HL-60/S4 treated with retinoic acid at 250 ng/mL for 4 days and 3 days (cell line): ENCODE data around the gene TRAF6.

Experiments used
- in situ Hi-C: fragments of 300-500 bp; cut with MboI; formaldehyde crosslinking; loops from 2 replicates; pipeline ENCODE4 v1.7.0; 2022; ENCODE audit warnings: low sequenced_read_pairs

TRAF6 gene

DNA sequence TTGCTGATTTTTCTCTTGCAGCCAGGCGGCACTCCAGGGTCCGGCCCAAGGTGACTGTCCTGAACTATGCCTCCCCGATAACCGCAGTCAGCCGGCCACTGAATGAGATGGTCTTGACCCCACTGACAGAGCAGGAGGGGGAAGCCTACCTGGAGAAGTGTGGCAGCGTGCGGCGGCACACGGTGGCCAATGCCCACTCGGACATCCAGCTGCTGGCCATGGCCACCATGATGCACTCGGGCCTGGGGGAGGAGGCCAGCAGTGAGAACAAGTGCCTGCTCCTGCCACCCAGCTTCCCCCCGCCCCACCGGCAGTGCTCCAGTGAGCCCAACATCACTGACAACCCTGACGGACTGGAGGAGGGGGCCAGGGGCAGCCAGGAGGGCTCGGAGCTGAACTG is 47.8 kb downstream of the TRAF6 start:
- in situ Hi-C loops = no loop called here

GRCh38 chr11:36460220-36460619 is 49.9 kb downstream of the TRAF6 start:
- in situ Hi-C loops = no loop called here

DNA sequence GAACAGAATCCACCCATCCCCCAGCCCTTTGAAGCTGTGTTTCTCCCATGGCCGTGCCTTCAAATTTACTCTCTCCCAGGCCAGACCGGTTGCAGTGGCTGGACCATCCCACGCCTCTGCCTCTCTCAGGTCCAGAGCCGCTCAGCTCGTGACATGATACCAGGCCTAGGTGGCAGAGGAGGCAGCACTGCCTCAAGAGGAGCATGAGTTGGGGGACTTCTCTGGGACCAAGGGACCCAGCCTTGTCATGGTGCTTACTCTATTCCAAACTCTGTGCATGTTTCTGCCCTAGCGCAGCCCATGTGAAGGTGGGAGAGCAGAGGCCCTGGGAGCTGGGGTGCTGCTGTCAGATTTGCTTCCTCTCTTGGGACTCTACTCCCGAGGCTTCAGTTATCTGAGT is 51.0 kb downstream of the TRAF6 start:
- in situ Hi-C loops = no loop called here

DNA sequence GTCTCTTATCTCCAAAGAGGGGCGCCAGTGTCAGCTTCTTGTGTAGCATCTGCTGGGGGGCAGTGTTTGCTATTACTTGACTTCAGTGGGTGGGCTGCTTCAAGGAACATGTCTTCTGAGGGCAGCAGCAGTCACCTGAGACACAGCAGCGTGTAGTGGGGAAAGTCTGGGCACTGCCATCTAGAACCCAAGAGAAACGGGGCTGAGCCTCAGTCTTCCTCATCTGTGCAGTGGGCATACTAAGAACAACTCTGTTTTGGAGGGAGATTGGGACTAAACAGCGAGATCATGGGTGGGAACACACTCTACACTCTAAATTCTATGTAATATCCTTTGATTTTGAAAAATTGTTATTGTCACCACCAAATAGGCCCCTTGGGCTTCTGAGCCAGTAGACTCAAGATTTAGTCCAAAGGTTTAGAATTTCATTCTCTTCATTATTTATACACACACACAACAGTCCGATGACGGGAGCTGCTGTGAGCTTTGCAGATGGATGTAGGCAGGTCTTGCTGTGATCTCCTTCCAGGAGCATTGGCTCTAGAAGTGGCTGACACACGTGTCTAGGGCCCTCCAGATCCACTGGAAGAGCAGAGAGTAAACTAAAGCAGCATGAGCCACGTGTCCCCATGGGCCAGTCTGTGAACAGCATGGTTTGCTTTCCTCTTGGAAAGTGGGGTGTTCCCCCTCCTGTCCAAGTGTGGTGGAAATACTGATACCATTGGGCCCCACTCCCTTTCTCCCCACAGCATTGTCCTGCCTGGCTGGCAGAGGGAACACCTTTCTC is 51.8 kb downstream of the TRAF6 start:
- in situ Hi-C loops = no loop called here

- in situ Hi-C loops = no loop called here
Observed at GRCh38 chr11:36456156-36456555, 53.9 kb downstream of the TRAF6 start.

DNA sequence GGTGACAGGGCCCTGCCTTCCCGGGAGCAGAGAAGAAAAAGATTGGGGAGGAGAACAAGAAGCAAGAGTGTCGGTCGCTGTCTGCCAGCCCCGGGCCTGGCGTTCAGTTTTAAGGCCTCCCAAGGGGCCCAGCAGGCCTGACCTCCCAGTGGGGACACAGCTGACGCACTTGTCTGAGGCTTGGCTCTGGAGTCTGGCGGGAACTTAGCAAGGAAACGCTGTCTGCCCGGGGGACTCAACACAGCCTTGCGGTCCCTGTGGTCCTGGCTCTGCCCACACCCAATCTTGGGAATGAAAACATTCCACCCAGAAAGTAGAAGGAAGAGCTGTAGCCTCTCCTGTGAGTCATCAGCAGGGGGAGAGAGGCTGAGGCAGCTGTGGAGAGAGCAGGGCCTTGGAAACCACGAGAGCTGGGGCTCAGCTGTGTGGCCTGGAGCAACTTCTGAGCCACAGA is 54.4 kb downstream of the TRAF6 start:
- in situ Hi-C loops = no loop called here

- in situ Hi-C loops = no loop called here
Observed at GRCh38 chr11:36454941-36455631, 55.0 kb downstream of the TRAF6 start.

GRCh38 chr11:36454551-36454940 is 55.5 kb downstream of the TRAF6 start:
- in situ Hi-C loops = no loop called here

DNA sequence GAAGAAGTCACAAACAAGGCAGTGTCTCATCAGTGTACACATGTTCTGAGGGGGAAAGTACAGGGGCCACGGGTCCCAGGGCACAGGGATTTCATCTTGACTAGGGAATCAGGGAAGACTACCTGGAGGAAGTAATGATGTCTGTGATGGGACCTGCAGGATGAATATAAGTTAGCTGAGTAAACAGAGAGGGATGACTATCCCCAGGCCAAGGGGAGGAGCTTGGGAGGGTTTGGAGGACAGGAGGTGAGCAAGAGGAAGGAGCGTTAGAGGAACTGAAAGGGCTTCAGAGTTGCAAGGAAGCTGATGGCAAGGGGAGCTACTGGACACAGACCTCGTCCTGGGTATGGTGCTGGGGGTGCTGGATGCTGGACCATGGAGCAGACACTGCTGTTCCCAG is 56.4 kb downstream of the TRAF6 start:
- in situ Hi-C loops = no loop called here

- in situ Hi-C loops = no loop called here
Observed at GRCh38 chr11:36452961-36453360, 57.1 kb downstream of the TRAF6 start.

GRCh38 chr11:36452236-36452940 is 57.7 kb downstream of the TRAF6 start:
- in situ Hi-C loops = no loop called here

- in situ Hi-C loops = no loop called here
Observed at GRCh38 chr11:36451681-36452080, 58.4 kb downstream of the TRAF6 start.

DNA sequence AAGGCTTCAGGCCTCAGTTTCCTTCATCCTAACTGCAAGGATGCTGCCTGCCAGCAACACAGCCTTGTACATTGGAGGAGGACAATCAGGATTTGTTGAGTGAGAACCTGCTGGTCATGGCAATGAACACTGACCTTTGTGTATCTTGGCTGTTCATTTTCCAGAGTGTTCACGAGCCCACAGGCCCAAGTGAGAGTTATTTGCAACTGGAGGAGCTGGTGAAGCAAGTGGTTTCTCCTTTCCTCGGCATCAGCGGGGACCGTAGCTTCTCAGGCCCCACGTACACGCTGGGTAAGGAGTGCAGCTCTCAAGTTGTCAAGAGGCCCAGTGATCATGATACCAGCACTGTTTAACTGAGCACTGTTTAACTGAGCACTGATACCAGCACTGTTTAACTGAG is 59.0 kb downstream of the TRAF6 start:
- in situ Hi-C loops = no loop called here

DNA sequence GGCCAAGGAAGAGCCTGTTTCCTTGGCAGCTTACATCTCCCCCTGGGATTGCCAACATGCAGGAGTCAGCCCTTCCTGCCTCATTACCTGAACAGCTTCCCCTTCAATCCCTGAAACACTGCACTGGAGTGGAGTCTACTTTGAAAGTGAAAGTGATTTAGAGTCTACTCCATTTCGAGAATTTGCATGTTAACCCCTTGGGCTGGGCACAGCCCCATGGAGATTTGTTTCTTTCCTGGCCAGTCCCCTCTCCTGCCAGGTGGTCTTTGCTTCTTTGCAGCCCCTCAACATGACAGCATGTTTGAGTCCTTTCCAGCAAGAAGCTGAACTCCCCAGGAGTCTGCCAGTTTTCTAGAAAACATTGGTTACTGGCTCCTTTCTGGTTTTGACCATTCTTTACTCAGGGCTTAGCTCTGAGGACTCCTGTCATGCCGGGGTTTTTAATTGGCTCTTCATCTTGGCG is 59.9 kb downstream of the TRAF6 start:
- in situ Hi-C loops = no loop called here

- in situ Hi-C loops = no loop called here
Observed at GRCh38 chr11:36449561-36450096, 60.4 kb downstream of the TRAF6 start.

- in situ Hi-C loops = no loop called here
Observed at GRCh38 chr11:36447947-36448346, 62.1 kb downstream of the TRAF6 start.

- in situ Hi-C loops = no loop called here
Observed at GRCh38 chr11:36447514-36447913, 62.6 kb downstream of the TRAF6 start.

- in situ Hi-C loops = no loop called here
Observed at GRCh38 chr11:36446135-36446534, 63.9 kb downstream of the TRAF6 start.

GRCh38 chr11:36443661-36444060 is 66.4 kb downstream of the TRAF6 start:
- in situ Hi-C loops = no loop called here

DNA sequence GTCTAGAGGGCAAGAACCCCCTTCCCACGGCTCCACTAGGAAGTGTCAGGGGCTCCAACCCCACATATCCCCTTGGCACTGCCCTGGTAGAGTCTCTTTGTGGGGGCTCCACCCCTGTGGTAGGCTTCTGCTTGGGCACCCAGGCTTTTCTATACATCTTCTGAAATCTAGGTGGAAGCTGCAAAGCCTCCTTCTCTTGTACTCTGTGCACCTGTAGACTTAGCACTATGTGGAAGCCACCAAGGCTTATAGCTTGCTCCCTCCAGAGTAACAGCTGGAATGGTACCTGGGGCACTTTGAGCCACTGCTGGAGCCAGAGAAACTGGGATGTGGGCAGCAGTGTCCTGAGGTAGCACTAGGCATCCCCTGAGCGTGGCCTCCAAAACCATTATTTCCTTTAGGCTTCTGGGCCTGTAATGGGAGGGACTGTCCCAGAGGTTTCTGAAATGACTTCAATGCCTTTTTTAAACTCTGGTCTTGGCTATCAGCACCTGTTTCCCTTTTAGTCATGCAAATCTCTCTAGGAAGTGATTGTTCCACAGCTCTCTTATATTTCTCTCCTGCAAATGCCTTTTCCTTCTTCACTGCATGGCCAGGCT is 68.4 kb downstream of the TRAF6 start:
- in situ Hi-C loops = no loop called here

DNA sequence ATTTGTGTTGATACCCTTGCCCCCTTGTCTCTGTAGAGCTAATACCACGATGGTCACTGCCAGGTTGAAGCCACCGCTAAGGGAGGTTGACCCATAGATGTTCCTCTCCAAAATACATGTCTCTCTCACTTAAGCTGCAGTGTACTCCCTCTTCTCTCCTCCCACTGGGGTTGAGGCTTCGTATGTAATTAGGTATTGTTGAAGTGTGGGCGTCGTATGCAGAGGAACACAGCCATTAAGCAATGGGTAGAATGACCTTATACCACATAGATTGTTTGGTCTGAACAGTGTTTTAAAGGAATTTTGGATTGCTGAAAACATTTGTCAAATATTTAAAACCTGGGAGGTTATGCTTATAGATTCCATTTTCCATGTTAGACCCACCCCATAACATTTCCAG is 71.9 kb downstream of the TRAF6 start:
- in situ Hi-C loops = no loop called here
